NOMO-1 treated with dmso at 0.1 percent for 144 hours (cell line): ENCODE results near the gene CDH26.
"Not testable (repeated sequence)": the region's sequence is repeated elsewhere in the genome, so short reads cannot be mapped to it uniquely, and the experiment has no call there.

Experiments
- DNase-seq: peaks from one replicate; lab custom pipeline; 2025; ENCODE audit not compliant: unreplicated experiment; lab: John Stamatoyannopoulos, UW

CDH26 gene

GRCh38 chr20:60041436-60042165 is 83.4 kb downstream of the CDH26 start:
- DNase-seq = not testable (repeated sequence)

GRCh38 chr20:60043435-60043834 is 85.2 kb downstream of the CDH26 start:
- DNase-seq = no peak

GRCh38 chr20:60046011-60046413 is 87.8 kb downstream of the CDH26 start:
- peak; percentile 86 for DNase-seq

- no peak for DNase-seq
These were observed 88.2 kb downstream of the CDH26 start for GRCh38 chr20:60046436-60046835.

- DNase-seq = no peak
These were observed 88.6 kb downstream of the CDH26 start for GRCh38 chr20:60046860-60047259.

DNA sequence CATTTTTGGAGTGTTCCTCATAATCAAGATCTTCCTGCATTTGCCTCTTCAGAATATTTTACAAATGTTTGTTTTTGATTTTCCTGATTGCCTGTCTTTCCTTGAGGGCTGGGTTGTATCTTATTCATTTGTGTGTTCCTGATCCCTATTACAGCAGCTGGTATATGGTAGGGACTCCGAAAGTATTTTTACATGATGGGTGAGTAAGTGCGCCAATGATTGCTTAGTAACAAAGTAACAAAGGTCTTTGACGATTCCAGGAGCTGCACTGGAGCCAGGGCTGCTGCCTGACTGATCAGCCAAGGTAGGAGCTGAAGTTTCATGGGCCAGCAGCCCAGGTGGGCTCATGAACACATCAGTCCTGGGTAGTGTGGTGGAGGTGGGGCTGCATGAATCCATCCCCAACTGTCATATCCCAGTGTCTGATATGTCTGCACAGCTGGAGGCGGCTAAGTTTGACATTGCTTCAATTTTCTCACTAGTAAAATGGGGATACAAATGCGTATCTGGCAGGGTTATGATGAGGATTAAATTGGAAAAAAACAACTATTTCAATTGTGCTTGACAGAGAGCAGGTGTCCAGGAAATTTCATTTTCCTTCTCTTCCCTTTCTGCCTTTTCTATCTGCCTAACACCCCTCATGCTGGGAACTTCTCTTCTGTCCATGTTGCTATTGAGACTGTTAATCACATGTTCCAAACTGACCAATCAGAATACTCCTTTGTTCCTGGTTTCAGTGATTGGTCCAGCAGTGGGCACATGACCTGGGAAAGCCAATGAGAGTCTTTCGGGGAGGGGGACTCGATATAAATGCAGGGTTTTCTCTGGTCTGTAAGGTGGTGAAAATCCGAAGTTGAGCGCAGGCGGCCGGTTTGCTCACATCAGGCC is 90.7 kb downstream of the CDH26 start:
- DNase-seq = no peak

DNA sequence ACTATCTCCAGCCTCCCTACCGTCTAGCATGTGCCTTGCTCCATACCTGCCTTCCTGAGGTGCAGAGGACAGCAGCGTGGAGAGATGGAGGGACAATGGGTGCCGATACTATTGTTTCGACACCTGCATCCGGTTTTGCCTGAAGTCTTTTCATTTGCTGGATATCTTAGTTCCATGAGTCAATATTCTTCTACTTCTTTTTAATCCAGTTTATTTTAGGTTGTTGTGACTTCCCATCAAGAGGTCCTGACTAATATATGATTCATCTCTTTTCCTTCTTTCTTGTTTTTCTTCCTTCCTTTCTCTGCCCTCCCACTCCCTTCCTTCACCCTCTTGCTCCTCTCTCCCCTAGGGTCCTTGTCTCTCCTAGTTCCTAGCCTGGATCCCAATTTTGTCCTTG is 91.4 kb downstream of the CDH26 start:
- DNase-seq = no peak

GRCh38 chr20:60050193-60050947 is 92.1 kb downstream of the CDH26 start:
- DNase-seq = no peak

- DNase-seq = no peak
These were observed 93.7 kb downstream of the CDH26 start for GRCh38 chr20:60051911-60052310.

DNA sequence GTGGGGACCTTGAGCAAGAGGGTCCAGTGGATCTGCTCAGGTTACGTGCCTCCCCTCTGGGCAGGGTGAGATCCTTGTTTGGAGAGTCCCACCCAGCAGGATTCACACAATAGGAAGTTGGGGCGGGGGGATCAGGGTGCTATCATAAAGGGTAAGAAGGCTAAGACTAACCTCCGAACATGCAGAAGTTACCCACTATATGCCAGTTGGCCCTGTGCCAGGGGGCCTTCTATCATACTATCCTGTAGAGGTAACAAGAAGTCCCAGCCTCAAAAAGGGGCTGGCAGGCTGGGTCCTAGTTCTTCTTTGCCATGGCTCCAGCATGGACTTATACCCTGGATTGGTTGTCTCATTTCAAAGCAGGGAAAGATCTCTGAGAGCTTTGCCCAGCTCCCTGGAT is 94.1 kb downstream of the CDH26 start:
- no peak for DNase-seq

DNA sequence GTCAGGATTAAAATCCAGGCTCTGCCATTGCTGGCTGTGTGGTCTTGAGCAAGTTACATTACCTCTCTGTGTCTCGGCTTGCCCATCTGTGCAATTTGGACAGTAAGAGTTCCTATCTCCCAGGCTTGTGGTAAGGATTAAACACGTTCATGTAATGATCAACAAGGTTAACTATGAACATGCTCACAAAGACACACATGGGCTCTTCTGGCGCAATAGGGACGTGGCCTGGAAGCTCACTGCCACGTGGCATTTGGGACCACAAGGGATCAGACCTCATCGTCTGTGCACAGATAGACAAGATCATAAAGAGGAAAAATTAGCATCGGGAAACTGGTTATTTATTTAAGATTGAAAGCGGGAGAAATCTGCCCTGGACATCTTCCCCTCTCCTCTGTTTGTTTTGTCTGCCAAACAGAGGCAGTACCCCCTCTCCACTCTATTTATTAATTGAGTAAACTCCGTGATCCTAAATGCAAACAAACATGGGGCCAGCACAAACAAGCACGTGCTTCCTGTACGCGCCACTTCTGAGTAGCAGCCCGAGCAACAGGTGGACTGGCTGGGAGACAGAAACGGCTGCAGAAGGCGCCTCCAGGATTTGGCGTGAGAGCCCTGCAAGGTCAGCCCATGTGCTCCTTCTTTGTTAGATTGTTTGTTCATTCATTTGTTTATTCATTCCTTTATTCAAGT is 95.0 kb downstream of the CDH26 start:
- DNase-seq = no peak

GRCh38 chr20:60053818-60054190 is 95.6 kb downstream of the CDH26 start:
- no peak for DNase-seq

- peak; percentile 93 for DNase-seq
These were observed 96.8 kb downstream of the CDH26 start for GRCh38 chr20:60054716-60055634.

DNA sequence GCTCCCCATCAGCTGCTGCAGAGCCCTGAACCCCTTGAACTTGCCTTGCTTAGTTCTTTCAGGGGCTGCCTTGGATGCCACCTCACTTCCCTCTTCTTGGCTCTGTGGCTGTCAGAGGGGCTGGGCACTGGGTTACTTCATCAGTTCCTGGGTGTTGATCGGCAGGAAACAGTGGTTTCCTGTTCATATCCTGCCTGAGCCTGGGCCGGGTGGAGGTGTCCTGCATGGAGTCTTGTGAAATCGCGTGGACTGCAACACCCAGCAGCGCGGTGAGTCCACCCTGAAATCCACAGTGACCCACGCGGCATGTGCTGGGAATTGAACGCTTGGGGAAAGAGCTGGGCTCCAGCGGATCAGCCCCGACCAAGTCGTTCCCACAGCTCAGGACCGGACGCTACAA is 97.5 kb downstream of the CDH26 start:
- peak; percentile 19 for DNase-seq

- DNase-seq = no peak
These were observed 98.3 kb downstream of the CDH26 start for GRCh38 chr20:60056407-60057122.

GRCh38 chr20:60057123-60057865 is 99.1 kb downstream of the CDH26 start:
- peak; percentile 91 for DNase-seq

DNA sequence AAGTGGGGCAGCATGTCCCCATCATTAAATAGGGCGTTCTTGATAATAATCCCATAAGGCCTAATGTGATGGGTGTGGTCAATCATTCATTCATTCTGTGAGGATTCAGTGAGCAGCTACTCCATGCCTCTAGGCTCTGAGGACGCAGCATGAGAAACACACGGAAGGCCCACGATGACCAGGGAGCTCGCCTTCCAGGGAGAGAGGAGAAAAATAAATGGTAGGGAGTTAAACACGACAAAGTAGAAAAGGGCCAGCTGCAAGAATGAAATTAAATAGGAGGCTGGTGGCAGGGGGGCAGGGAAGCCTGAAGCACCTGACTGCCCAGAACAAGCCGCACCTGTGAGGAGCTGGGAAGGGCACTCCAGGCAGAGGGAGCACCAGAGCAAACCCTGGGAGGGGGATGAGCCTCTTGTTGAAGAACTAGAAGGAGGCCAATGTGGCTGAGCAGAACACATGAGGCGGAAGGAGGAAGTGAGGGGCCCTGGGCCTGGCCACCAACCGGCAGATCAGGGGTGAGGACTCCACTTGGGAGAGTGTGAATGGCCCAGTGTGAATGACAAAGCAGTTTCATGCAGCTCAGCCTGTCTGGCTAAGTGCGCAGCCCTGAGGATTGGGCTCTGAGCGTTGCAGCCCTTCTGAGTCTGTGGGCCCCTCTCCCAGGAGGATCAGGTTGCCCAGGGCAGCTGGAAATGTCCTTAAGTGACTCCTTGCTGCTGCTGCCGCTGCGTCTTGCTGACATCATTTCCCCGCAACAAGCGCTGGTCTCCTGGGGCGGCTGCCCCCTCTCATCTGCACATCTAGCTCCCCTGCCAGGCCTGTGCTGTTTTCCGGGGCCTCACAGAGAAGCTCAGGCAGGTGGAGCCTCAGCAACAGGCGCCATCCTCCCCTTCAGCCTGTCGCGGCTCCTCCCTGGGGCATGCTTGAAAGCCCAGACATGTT is 99.9 kb downstream of the CDH26 start:
- DNase-seq = peak; percentile 95
